ENCODE data around the gene MRI1.

The MRI1 gene

GRCh38 chr19:13803038-13803437, 38.7 kb downstream of the MRI1 start:
- H3K27ac ChIP-seq = peak overlapping the region; percentile 29; the same call in 1 of the 2 replicates
- TF ChIP-seq ZFX (IDR thresholded peaks at IDR 0.05; ENCODE audit: borderline replicate concordance) (no peak), CTCF (IDR thresholded peaks at IDR 0.05) (no peak)

GRCh38 chr19:13804830-13805683, 40.7 kb downstream of the MRI1 start:
- no peak overlapping the region for H3K27ac ChIP-seq
- TF ChIP-seq ZFX (IDR thresholded peaks at IDR 0.05; ENCODE audit: borderline replicate concordance) = no peak
- TF ChIP-seq CTCF (IDR thresholded peaks at IDR 0.05) = peak; percentile 39

GRCh38 chr19:13806728-13807127, 42.4 kb downstream of the MRI1 start:
- TF ChIP-seq ZFX (IDR thresholded peaks at IDR 0.05; ENCODE audit: borderline replicate concordance) (no peak), CTCF (IDR thresholded peaks at IDR 0.05) (no peak)
- no peak overlapping the region for H3K27ac ChIP-seq

GRCh38 chr19:13807421-13808021, 43.2 kb downstream of the MRI1 start:
- no peak overlapping the region for H3K27ac ChIP-seq
- TF ChIP-seq ZFX (IDR thresholded peaks at IDR 0.05; ENCODE audit: borderline replicate concordance) (no peak), CTCF (IDR thresholded peaks at IDR 0.05) (no peak)

- TF ChIP-seq ZFX (IDR thresholded peaks at IDR 0.05; ENCODE audit: borderline replicate concordance) = no peak
- TF ChIP-seq CTCF (IDR thresholded peaks at IDR 0.05) = no peak
- H3K27ac ChIP-seq = no peak overlapping the region
Observed at GRCh38 chr19:13808856-13809255, 44.5 kb downstream of the MRI1 start.

GRCh38 chr19:13812544-13812943, 48.2 kb downstream of the MRI1 start:
- no peak overlapping the region for H3K27ac ChIP-seq
- no peak for TF ChIP-seq ZFX (IDR thresholded peaks at IDR 0.05; ENCODE audit: borderline replicate concordance)
- no peak for TF ChIP-seq CTCF (IDR thresholded peaks at IDR 0.05)

- no peak overlapping the region for H3K27ac ChIP-seq
- TF ChIP-seq CTCF (IDR thresholded peaks at IDR 0.05) (no peak), ZFX (IDR thresholded peaks at IDR 0.05; ENCODE audit: borderline replicate concordance) (no peak)
Observed at GRCh38 chr19:13813147-13813546, 48.8 kb downstream of the MRI1 start.

Data from 22Rv1 (cell line).